SU-DHL-6 (cell line): ENCODE data around the gene IKZF2.

Experiments used
- CTCF ChIP-seq: fragments of 200-600 bp; sonication (generic); IDR thresholded peaks from one replicate; pipeline ENCODE4 v1.5.1; 2017; ENCODE audit warnings: antibody characterized with exemption, mild to moderate bottlenecking, low read length, moderate library complexity; ENCODE audit not compliant: insufficient read depth, poor library complexity, severe bottlenecking
- EZH2phosphoT487 ChIP-seq: fragments of 200-600 bp; sonication (generic), shearing (Covaris generic); conservative IDR thresholded peaks from 2 replicates; pipeline ENCODE4 v1.6.1; 2018; ENCODE audit warnings: mild to moderate bottlenecking, antibody characterized with exemption, low read length, moderate library complexity, mixed read lengths

- TF ChIP-seq CTCF (no peak), EZH2phosphoT487 (no peak)
Measured at GRCh38 chr2:212958757-212959295, 192.6 kb downstream of the IKZF2 start.
